Stimulated activated CD8-positive, alpha-beta memory T cell treated with anti-CD3 and anti-CD28 coated beads, Interleukin-7, amount 100 ng/mL, for 24 hours (primary cell): ENCODE results near the gene ADAM15.

ENCODE experiments used
- DNase-seq: peaks from one replicate; pipeline ENCODE4 v3.0.0-alpha.2; 2020; ENCODE audit warnings: low read depth

ADAM15 gene

DNA sequence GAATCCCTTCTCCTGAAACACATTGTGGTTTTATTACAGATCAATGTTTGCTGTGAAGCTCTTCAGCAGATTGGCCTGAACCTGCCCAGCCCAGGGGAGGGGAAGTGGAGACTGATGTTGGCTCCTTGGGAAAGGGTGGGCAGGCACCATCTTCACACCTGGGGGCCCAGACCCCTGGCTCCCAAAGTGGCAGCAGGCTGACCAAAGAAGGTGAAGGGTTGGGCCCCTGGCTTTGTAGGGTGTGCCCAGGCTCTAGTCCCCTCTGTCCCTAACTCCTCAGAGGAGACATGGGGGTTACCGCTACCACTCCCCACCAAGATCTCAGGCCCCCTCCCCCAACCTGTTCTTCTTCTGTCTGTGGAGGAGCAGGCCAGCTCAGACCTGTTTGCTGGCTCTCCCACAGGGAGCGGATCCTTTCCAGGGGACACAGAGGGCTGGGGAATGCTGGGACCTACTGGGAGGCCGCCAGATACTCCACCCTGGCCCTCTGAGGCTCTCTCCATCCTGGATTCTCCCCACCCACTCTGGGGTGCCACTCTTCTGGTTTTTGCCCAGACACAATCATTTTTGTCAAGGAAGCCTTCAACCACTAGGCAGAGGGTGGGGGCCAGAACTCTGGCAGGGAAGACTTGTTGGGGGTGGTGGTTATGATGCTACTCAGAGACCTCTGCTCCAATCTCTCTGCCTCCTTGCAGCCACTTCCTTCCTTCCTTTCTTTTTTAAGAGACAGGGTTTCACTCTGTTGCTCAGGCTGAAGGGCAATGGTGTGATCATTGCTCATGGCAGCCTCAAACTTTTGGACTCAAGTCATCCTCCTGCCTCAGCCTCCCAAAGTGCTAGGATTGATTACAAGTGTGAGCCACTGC lies 22.5 kb downstream of the ADAM15 start:
- DNase-seq: no peak

DNA sequence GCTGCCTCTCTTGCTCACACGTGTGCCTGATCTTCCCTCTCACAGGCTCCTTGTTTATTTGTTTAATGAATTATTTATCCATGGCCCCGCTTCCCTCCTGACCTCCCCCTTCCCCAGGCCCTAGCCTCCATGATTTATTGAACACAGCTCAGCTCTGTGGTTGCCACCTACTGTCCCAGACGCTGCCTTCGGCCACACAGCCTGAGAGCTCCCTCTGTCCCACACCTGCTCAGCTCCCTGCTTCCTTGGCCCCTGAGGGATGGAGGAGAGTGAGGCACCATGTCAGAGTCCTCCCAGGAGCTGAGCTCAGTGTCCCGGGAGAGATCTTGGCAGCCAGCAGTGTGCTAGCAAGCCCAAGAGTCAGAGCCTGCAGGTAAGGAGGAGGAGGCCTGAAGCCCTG lies 24.4 kb downstream of the ADAM15 start:
- DNase-seq: no peak

DNA sequence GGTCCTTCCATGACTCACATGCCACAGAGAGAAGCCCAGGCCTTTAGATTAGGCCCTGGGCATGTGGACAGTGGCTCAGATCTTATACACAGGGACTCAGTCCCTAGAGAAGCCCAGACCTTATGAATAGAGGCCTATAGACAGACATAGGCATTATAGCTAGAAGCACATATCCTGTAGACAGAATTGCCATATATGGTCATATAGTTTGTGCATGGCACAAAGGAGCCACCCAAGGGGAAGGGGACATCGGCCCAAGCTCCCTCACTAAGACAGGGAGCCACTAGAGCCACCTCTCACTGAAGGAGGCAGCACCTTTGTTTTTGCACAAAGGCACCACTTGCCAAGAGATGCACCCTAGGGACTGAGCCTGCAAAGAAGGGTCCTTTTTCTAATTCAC lies 25.3 kb downstream of the ADAM15 start:
- no peak for DNase-seq

DNA sequence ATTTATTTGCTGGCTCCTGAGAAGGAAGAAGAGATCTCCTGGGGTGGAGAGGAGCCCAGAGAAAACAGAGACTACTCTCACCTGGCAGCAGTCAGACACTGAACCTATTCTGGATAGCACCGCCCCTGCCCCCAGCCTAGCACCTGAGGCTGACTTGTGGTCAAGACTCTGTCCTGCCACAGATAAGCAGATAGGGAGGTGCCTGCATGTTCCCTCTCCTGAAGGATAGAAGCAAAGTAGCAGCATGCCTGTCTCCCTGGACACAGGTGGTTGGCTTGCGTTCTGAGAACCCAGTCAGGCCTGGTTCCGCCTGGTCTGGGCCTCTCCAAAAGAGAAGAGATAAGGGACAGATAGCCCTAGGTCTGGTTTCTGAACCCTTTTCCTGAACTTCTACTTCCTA lies 26.2 kb downstream of the ADAM15 start:
- DNase-seq: no peak

DNA sequence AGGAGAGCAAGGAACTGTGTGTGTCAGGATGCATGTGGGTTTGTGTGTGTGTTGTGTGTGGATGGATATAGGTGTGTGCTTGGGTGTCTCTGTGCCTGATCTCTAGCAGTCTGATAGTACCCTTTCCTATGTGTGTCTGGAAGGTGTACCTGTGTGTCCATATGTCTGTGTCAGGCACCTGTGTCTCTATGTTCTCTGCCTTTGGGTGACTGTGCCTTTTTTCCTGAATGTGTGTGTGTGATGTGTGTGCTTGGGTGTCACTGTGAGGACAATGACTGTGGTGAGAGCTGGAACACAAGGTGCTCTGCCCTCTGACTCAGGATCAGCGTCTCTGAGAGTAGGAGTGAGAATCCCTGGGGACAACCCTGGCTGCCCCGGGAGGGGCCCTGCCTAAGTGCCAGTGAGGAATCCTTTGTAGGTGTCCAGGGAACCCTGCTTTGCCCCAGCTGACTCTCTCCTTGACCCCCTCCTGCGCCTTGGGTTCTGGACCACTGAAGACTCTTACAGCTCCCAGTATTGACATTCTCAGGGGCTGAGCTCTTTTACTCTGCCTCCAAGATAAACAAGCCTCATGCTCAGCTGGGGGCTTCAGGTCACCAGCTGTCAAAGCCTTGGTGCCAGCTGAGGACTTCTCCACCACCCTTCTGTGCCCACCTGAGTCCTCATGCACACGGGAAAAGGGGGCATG lies 26.8 kb downstream of the ADAM15 start:
- DNase-seq: no peak

DNA sequence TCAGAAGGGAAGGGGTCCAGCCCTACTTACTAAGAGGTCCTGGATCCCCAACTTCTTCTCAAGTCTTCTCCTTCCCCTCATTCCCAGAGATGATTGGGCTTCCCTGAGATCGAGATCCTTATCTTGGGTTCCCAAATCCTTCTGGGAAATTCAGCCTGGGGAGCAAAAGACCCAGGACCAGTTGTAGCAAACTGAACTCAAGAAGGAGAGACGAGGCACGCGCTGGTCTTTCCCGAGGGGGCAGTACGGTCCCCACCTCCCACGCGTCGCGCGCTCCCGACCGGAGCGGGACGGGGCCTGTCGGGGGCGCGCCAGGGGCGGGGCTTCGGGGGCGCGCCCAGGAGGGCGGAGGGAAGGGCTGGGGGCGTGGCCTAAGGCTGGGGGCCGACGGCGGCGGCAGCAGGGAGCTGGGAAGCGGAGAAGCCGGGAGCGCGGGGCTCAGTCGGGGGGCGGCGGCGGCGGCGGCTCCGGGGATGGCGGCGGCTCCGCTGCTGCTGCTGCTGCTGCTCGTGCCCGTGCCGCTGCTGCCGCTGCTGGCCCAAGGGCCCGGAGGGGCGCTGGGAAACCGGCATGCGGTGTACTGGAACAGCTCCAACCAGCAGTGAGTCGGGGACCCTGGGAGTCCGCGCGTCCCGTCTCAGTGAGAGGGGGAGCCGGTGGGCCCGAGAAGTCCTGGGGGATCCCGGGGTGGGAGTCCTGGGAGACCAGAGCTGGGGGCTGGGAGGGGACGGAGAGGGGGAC lies 27.5 kb downstream of the ADAM15 start, which contains the start of gene EFNA3:
EFNA3 (plus strand) TSS at position 369 of the 741 bp plus-strand sequence; CDS start at position 474, 105 bp downstream.
- no peak for DNase-seq

DNA sequence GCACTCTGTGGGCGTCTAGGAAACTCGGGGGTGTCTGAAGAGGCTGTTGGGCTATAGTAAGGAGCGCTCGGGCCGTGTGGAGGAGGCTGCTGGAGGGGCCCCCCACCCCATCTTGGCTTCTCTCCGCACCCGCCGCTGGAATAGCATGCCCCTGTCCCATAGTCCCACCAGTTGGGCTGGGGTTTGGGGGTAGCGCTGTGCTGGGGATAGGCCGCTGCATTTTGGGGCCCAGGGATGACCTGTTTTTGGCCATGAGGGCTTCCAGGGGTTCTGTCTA lies 28.0 kb downstream of the ADAM15 start:
- no peak for DNase-seq

DNA sequence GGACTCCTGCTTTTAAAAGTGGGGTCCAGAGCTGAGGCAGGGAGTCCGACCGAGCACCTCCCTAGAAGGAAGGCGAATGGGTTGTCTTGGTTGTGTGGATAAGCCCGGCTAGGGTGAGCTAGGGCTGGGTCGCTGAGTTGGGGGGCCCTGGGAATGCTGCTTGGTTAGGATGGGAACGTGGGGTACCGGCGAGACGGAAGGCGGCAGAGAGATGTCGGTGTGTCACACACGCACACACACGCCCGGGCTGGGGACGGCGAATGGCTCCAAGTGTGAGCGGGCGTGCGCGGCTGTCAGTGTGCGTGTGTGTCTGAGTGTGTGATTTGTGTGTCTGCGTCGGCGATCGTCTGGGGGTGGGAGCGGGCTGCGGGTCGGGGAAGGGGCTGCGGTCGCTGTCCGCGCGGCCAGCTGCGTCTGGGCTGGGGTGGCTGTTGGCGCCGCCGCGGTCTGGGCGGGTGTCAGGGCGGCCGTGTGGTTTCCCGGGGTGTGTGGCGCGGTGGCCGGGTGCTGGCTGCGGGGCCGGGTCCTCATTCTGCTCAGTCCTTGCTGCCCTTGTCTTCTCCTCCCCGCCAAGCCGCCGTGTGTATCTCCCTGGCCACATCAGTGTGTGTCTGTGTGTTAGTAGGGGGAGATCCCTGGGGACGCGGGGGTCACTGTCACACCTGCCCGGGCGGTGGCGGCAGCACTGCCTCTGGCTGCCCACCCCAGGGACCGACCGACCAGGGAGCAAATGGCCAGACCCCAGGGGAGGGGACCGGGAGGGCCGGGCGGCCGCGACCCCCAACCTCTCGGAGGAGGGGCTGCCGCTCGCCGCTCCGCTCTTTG lies 28.6 kb downstream of the ADAM15 start:
- no peak for DNase-seq

DNA sequence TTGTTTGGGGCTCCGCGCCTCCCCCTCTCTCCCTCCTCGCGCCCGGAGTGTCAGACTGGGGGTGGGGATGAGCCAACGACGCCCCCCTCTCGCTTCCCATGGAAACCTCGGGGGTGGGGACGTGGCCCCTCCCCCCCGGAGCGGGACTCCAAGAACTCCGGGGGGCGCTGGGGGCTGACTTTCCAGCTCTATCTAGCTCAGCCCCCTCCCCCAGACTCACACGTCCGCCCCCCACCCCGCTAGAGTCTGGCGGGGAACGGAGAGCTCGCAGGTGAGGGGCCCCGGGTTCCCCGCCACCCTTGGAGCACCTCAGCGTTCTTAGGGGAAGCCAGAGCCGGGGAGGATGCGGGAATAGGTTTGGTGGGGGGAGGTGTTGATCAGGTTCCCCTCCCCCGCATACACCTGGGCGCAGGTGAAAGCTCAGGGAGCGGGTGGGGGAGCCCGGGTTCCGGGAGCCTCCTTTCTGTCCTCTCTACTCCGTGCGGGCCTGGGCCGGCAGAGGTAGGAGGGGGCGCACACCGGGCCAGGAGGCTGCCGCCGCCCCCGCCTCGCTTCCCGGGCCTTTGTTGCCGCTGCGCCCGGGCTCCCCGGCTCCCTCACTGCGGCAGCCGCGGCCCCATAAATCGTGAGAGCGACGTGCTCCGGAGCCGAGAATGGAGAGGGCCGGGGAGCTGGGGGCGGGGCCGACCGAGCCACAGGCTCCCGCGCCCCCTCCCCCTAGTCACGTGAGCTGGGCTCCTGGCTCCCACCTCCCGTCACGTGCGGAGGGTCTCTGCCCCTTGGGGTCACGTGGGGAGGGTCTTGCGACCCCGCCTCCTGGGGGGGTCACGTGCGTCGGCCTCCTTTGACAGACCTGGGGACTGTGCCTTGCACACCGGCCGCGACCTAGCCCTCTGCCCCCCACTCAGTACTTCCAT lies 29.5 kb downstream of the ADAM15 start:
- DNase-seq: no peak

DNA sequence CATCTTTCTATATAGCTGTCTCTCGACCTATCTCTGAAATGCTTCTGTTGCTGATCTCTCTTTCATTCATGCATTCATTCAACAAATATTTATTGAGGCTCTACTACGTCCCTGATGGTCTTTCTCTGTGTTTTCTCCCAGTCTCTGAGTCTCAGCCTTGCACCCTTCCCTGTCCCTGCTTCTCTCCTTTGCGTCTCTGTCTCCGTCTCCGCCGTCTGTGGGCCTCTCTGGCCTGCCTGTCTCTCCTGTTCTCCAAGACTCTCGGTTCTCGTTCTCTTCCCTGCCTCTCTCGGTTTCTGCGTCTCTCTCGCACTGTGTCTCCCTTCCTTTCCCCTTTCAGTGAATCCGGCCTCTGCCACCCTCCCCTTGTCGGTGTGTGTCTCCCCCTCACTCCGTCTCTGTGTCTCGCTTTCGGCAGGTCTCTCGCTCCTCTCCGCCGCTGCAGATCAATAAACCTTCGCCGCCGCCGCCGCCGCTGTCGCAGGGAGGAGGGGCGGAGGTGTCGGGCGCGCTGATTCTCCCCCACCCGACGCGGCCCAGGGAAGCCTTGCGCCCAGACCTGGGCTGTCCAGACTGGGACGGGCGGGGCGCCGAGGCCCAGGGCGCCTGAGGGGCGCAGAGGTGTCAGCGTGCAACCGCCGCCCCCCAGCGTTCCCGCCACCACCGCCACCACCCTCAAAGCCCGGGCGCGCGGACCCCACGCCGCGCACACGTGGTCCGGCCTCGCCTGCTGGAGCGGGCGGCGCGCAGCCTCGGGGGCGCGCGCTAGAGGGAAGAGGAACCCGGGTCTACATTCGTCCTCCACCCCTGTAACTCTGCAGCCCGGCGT lies 30.6 kb downstream of the ADAM15 start:
- no peak for DNase-seq

DNA sequence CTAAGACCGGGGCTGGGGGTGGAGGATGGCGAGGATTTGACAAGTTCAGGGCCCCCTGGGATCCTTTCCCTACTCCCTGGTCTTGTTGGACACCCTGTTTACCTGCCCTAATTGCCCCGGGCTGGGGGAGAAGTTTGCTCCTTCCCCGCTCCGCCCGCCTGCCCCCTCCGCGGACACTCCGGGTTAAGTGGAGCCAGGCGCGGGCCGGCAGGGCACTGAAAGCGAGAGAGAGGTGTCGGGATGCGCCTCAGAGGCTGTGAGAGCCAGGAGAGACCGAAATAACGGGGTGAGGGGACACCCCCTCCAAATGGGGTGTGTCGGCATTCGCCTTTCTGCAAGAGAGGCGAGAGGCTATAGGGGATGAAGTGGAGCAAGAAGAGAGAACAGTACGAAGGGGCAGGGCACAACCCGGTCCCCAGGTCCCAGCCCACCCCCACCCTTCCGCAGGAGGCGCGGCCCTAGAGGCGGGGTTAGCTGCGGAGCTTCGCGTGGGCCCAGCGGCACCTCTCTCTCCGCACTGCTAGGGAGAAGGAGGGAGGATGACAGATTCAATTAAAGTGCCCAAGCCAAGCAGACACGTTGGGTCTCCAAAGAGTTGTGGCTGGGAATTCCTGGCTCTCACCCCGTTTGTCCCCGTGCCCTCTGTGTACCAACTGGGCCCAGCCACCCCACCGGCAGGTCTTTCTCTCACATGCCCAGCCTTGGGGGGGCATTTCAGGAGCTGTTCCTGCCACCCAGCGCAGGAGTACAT lies 31.4 kb downstream of the ADAM15 start:
- no peak for DNase-seq

DNA sequence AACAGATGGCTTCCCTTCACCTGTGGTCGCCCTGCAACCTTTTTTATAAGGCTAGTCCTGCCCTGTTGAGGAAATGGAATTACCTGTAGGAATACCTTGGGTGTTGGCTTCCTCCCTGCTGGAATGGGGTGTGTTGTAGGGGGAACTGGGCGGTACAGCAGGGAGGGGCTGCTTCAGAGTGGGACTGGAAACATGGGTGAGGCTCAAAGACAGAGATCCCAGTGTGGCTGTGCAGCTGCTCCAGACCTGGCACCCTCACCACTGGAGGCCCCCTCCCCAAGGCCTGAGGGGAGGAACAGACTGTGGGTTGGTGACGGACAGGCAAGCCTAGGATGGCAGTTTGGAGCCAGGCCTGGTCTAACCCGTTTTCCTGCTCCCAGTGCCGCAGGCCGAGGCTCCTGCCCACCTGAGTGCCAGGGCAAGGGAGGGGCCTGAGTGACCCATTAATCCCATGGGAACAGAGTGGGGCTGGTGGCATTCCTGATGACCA lies 32.0 kb downstream of the ADAM15 start:
- DNase-seq: no peak

DNA sequence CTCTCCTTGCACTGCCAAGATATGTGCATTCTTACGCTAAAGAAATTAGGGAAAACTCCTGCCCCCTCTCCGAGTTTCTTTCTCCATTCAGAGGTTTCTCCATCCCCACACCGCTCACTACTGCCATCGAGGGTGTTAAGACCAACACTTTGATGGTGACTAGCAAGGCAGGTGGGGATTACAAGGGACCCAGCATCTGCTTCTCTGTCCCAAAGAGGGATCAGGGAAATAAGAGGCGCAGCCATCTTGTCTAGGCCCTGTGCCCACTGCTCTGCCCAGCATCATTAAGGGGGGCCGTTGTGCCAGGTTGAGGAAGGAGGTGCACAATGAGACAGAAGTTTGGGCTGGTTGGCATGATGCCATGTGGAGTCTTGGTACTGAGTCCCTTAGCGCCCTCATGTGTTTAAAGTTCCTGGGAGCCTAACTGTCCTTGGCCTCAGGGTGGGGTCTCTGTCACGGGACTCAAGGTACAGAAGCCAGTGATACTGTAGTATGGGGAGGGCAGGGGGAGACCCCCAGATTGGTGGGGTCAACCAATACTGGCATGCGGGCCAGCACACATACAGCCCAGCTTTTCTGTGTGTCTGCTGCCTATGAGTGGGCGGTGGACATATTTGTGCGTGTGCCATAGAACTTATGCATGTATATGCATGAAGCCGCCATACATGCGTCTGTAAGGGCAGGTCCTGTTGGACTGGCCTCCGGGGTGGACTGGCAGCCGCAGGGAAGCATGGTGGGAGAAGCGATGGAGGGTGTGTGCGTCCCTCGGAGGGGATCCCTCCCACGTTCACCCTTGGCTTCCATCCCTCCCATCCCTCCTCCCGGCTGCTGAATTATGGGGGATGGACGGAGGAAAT lies 33.0 kb downstream of the ADAM15 start:
- DNase-seq: no peak

DNA sequence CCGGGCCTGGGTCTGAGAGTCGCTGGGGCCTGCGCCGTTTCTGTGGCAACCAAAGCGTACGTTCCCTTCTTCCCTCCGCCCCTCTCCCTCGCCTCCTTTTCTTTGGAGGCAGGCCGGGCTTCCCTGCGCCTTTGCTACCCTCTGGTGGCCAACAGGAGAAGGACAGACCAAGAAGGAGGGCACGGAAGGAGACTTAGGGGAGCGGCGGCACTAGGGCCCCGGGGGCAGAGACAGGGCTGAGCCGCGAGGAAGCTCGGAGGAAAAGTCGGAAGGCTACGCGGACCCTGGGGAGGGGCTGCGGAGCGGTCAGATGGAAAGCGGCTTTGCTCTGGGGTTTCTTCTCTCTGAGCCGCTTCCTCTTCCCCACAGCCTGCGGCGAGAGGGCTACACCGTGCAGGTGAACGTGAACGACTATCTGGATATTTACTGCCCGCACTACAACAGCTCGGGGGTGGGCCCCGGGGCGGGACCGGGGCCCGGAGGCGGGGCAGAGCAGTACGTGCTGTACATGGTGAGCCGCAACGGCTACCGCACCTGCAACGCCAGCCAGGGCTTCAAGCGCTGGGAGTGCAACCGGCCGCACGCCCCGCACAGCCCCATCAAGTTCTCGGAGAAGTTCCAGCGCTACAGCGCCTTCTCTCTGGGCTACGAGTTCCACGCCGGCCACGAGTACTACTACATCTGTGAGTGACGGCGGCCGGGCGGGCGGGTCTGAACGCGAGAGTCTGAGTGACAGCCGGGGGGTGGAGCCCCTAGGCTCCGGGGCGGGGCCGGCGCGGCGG lies 33.8 kb downstream of the ADAM15 start:
- peak; percentile 77 for DNase-seq

DNA sequence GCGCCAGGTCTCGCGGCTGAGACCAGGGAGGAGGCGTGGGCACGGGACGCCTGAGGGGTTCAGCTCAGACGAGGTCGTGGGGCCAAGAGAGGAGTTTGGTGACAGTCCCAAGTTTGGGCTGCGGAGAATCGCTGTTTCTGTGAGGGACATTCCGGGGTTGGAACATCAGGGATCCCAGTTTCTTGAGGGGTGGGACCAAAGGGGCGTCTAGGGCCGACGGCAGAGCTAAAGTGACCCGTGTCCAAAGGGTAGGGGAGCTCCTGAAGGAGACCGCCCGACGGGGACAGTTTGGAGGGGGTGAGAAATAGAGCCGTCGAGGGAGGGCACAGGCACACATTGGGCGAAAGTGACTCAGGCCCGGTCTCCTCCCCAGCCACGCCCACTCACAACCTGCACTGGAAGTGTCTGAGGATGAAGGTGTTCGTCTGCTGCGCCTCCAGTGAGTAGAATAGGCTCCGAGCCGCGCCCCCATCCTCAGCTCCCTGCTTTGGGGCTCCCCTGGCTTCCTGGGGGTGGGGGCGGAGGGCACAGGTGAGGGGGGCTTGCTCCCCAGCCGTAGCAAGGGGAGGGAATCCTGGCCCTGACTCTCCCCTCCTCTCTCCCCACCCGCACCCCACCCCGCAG lies 34.5 kb downstream of the ADAM15 start:
- DNase-seq: peak; percentile 51

DNA sequence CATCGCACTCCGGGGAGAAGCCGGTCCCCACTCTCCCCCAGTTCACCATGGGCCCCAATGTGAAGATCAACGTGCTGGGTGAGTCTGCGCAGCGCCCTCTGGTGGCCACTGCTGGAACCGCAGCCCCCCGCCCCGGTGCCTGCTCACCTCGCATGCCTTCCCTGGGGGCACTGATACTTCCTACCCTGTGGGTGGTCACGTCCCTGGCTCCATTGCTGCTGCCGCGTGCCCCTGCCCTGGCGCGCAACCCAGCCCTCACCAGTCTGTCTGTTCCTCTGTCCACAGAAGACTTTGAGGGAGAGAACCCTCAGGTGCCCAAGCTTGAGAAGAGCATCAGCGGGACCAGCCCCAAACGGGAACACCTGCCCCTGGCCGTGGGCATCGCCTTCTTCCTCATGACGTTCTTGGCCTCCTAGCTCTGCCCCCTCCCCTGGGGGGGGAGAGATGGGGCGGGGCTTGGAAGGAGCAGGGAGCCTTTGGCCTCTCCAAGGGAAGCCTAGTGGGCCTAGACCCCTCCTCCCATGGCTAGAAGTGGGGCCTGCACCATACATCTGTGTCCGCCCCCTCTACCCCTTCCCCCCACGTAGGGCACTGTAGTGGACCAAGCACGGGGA lies 35.1 kb downstream of the ADAM15 start:
- DNase-seq: peak; percentile 69
